Embryonic facial prominence (tissue), 1 donor: ENCODE results near the gene MOB3B.
"Not testable (repeated sequence)": the region's sequence is repeated elsewhere in the genome, so short reads cannot be mapped to it uniquely, and the experiment has no call there.

ENCODE experiments used
- DNase-seq: peaks from one replicate; pipeline ENCODE4 v3.0.0-alpha.2; 2016; ENCODE audit errors: extremely low spot score

Gene MOB3B

DNA sequence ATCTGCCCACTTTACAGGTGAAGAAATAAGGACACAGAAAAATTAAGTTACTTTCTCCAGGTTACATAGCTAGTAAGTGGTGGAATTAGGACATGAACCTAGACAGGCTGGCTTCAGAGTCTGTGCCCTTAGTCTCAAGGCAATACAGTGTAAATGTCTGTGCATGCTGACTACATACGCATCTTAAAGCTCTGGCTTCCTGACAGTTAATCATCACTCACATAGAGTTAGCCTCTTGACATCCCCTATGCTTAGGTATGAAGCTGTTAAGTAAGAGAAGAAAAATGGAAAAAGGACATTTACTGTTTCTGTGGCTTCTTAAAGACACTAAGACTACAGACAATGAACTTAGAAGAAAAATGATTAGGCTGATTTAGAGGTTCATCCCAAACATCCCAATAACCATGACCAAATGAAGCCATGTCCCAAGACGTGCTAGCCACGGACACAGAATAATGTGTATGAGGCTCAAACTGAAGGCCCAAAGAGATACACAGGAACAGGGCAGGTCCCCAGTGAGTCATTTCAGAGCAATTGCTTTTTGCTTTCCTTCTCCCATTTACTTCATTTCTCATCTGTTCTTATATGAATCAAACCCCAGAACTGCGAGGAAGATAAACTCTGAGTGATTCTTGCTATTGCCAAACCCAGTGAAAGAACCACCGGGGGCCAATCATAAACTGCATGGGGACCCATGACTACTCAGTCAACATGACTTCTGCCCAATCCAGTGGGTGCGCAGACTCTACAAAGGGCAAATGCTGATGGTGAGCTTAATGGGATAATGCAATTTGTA, 105.5 kb downstream of the MOB3B start:
- no peak for DNase-seq

DNA sequence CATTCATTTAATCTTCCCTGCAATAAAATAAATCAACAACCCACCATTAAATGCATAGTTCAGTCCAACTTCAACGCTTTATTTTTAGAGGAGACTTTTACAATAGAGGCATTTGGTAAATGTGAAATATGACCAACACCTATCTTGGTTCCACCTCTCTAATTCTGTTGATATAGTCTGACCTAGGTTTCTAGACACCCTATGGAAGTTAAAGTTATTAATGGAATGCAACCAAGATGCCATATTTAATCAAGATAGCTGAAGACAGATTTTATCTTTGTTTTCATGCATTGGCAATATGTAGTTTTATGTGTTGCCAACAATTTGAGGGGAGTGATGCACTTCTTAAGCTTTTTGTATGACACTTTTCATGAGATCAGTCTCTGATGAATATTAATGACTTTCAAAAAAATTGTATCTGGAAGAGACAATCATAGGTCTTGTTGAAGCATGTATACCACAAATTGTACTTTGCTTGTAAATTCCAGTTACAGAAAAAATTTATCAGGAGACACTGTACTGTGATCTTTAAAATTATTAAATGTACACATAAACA, 107.3 kb downstream of the MOB3B start:
- no peak for DNase-seq

DNA sequence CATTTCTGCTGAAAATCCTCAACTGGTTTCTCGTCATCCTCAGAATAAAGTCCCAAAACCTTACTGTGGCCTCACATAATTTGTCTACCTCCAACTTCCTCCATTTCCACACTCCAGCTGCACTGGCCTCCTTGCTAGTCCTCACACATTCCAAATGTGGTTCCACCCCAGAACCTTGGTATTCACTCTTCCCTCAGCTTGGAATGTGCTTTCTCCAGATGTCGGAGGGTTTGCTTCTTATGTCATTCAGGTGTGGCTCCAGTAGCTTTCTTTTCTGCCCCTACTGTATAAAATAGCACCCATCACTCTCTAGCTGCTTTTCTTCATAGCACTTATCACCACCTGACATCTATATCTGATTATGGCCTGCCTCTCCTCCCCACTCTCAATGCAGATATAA, 108.0 kb downstream of the MOB3B start:
- no peak for DNase-seq

DNA sequence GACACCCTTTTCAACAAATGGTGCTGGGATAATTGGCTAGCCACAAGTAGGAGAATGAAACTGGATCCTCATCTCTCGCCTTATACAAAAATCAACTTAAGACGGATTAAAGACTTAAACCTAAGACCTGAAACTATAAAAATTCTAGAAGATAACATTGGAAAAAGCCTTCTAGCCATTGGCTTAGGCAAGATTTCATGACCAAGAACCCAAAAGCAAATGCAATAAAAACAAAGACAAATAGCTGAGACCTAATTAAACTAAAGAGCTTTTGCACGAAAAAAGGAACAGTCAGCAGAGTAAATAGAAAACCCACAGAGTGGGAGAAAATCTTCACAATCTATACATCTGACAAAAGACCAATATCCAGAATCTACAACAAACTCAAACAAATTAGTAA, 110.1 kb downstream of the MOB3B start:
- DNase-seq = not testable (repeated sequence)

DNA sequence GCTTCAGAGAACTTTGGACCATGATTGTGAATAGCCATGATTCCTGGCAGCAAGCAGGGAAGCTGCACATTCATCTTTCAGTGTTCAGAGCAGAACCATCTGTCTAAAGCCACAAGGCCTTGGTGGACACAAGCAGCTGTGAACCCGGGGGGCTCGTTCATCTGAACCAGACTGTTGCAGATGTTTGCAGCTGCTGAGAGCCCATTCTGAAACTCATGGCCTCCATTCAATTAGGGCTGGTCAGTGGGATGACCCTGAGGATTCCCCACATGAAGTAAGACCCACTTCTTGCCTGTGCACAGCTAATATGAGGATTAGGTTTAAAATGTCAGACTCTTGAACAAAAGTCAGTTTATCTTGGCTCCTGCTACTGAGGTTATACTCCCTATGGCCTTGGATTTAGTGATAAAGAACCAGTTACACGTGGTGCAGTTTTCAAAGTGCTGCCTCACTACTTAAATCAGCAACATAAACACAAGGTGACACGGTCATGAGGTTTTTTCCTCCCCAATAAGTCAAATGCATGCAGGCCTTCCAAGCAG, 115.3 kb downstream of the MOB3B start:
- DNase-seq = no peak

DNA sequence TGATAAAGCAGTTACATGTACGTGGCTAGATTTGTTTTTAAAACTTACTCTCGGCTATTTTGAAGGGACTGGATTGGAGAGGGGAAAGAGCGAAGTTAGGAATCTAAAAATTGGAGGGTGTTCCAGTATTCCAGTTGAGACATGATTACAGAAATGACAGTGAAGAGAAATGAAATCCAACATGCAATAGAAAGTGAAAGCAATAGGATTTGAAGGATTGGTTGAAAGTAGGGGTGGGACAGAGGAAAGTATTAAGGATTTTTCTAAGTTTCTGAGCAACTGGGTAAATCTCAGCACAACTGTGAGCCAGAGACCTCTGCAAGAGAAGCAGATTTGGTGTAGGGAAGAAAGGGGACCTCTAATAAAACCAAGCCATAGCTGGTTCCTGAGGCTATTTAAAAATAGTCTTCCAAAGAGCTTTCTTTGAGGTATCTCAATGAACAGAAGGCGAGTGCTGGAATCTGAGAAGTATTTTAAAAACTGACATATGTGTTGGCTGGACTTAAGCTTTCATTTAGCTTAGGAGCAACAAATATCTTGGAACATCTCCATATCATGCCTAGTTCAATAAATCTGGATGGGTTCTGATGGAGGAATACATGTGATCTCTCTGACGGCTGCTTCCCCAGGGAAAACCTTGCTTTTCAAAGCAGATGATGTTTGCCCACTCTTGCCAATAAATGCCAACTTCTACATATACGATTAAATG, 115.9 kb downstream of the MOB3B start:
- peak; percentile 36 for DNase-seq

DNA sequence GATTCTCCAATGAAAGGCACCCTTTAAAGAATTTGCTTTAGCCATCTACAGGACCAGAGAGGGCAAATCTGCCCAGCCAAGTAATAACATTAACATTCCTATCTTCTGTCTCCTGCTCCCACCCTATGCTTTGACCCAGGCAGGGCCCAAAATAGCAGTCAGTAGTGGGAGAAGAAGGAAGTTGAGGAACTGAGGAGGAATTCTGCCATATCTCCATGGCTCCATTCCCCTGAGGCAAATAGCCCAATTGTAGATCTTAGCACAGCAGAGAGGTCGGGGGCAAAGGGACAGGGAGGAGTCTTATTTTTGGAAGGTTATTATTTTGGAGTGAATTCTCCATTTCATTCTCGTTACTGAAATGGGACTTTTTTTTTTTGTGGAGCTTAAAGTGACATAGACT, 116.7 kb downstream of the MOB3B start:
- DNase-seq = no peak

DNA sequence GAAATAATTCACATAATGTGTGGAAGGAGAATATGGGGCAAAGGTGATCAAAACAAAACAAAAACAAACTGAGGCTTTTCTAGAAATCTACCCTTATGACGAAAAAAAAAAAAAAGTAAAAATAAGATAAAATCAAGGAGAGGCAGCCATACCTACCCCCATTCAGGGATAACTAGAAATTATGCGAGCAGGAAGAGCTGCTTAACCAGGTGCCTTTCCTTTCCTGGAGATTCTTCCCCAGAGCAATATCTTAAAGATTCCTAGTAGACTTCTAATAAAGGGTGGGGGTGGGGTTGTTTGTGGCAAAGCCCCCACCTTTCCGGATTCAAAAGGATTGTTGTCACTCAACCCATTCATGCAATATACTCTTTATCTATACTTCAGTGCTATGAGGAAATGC, 117.5 kb downstream of the MOB3B start:
- no peak for DNase-seq

DNA sequence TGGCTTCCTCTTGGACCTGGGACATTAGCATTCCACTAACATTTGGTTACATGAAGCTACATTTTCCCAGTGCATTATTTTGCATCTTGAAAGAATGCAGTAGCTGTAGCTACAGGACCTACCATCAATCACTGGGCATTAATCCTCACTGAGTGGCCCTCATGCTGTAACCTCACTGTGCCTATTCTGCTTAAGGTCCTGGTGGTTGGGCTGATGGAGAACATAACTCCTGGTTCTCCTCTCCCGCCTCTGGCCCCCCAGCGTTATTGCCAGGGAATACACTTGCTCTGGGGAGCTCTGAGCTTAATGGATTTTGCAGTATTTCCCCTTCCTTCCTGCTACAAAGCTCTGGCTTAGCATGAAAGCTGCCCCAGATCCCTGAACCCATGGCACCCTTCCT, 121.1 kb downstream of the MOB3B start:
- no peak for DNase-seq

DNA sequence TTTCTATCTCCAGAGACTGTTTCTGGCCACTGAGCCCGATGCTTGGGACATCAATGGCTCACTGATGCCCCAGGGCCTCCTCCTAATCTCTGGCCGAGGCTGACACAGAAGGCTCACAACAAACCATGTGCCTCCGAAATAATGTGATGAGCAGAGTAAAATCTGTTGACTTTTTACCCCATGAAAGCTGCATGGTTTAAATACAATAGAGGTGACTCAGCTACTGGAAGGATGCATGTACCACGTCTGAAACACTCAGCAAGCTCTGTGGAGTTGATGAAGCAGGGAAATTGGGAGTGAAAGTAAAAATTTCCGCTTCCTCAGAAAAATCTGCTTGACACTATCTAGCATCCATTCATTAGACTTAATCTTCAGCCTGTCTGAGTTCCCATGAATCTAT, 121.6 kb downstream of the MOB3B start:
- DNase-seq = no peak

DNA sequence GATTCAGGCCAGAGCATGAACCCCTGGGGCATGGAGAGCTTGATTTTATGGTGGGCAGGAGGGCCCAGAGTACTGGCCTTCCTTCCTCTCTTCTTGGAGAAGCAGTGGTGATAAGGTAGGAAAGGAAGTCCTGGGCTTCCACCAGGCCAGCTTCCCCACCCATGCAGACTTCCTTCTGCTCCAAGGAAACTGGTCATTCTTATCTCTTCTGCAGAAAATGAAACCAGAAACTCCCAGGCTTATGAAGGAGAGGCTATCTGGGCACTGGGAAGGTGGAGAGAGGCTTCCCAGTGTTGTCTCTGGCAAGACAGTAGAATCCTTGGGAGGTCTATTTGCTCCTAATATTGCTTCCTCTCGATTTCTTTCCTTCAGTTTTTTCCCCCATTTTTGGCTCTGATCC, 122.1 kb downstream of the MOB3B start:
- no peak for DNase-seq

DNA sequence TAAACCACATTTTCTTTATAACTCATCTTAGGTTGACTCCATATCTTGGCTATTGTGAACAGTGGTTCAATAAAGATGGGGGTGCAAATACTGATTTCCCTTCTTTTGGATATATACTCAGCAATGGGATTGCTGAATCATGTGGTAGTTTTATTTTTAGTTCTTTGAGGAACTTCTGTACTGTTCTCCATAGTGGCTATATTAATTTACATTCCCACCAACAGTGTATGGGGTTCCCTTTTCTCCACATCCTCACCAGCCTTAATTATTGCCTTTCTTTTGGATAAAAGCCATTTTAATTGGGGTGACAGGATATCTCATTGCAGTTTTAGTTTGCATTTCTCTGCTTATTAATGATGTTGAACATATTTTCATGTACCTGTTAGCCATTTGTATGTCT, 125.0 kb downstream of the MOB3B start:
- DNase-seq = no peak

DNA sequence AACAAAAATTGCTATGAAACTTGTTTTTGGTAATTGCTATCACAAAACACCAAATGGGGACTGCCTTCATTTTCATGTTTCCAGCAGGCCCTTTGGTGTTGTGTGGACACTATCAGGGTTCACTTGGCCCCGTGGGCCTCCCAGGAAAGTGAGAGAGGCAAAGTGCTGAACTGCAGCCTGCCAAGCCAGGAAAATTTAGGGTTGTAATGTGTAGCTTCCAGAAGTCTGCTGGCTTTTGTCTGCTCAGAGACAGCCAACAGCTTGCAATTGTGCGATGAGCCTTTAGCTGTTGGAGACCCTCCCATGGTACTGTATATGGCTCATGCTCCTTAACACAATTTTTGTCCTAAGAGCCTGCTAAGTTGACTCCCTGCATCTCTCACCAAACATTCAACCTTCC, 127.0 kb downstream of the MOB3B start:
- DNase-seq = no peak

DNA sequence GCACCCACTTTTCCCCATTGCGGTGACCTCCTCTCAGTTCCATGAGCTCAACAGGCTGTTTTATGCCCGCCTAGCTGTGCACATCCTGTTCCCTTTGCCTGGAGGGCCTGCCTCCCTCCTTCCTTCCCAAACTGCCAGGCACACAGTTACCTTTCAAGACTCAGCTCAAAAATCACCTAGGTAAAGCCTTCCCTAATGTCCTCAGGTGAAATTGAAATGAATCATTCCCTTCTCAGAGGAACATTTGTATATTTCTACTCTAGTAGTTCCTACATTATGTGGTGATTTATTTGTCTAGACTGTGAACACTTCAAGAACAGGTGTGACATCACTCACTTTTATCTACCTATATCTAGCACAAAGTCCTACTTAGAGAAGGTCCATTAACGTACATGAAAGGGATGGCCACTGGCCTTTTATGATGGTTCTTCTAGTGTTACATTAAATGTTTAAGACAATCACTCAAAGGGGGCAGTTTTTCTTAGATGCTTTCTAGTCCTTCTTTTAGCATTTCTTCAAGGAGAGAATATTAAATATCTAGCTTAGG, 129.2 kb downstream of the MOB3B start:
- DNase-seq = no peak

DNA sequence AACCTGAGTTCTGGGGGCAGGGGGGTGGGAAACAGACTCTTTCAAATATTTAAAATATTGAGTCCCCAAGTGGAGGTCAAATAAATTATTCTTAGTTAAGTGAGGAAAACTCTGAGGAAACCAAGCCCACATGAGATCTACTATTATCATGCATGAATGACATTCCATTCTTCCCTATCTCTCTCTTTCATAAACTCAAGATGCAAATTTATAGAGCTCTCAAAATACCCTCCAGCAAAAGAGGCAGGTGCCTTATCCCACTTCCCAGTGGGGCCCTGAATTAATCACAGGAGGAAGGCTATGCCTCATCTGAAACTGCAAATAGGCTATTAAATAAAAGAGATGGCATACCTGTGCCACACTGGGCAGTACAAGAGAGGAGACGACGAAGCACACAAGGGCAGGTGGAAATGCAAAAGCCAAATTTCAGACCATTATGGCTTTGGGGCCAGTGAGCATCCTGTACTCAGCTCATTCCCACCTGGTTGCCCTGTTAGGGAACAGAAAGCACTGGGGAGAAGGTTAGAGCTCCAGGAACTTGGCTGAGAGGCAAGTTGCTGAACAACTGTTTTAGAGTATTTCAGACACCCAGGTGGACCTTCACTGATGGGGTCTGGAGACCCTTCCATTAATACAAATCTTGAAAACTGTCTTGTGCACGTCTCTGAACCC, 130.5 kb downstream of the MOB3B start:
- DNase-seq = no peak

DNA sequence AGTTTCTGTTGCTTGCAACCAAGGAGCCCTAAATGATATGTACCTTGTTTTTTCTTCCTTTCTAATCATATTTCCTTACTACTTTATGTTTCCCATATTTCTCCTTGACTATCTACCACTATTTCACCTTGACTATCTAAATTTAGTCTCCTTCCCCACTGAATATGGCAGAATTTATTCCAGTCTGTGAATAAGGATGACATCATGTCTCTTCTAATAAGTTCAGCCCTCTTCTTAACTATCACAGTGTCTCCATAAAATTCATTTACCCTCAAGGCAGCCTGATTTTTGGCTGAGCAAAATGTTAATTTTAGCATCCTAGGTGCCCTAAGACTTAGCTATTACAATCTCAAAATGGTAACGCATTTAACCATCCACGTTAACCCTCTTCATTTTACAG, 133.1 kb downstream of the MOB3B start:
- no peak for DNase-seq

DNA sequence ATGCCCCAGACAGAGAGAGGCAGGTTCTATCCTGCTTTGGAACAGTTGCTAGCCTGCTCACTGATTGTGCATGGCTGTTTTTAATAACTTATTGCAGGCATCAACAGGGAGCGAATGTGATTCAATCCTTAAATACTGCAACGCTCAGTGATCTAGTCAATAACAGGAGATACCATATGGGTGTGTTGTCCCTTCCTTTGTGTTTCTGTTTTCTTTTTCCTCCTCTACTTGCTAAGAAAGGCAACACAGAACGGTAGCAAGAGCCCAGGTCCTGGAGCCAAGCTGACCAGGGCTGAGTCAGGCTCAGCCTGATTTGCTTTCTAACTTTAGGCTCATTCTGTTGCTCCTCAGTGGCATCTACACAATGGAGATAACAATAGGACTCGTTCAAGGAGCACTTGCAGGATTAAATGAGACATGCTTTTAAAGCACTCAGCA, 134.1 kb downstream of the MOB3B start:
- DNase-seq = no peak

DNA sequence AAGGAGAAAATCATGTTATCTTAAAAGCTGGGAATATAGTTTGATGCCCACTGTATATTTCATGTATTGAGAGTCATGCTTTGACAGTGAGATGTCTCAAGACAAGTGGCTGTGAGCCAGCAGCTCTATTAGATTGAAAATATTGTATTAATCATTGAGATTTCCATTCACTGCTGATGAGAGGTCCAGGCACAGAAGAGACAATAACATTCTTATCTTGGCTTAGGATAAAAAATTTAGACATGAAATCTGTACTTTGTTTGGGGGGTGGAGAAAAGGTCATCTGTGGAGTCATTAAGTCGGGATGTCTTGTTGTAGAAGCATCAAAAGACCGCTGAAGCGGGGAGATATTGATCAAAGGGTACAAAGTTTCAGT, 134.8 kb downstream of the MOB3B start:
- DNase-seq = no peak

DNA sequence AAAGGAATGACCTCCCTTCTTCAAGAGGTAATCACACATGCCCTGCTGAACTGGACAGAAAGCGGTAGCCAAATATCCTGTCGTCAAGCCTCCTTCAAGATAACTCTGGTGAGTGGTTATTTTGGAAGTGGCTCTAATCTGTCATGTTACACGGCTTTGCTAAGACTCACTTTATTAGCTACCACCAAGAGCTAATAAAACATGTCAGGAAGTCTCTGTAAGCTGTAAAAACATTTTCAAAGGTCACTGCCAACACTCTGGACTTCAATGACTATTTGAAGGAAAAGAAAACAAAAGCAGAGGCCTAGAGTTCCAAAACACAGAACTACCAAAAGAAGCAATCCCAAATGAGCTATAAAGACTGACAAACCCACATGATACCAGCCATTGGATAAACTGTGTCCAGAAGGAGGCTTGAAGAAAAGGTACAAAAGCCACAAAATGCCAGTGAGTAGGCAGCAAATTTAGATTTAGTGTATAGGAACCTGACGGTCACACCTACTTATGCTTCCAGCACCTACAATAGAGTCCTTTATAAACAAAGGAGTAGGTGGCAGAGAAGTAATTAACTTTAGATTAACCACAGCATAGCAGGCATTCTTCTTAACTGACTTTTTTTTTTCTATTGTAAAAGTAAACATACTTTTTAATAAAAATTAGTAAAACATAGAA, 135.3 kb downstream of the MOB3B start:
- DNase-seq = no peak

DNA sequence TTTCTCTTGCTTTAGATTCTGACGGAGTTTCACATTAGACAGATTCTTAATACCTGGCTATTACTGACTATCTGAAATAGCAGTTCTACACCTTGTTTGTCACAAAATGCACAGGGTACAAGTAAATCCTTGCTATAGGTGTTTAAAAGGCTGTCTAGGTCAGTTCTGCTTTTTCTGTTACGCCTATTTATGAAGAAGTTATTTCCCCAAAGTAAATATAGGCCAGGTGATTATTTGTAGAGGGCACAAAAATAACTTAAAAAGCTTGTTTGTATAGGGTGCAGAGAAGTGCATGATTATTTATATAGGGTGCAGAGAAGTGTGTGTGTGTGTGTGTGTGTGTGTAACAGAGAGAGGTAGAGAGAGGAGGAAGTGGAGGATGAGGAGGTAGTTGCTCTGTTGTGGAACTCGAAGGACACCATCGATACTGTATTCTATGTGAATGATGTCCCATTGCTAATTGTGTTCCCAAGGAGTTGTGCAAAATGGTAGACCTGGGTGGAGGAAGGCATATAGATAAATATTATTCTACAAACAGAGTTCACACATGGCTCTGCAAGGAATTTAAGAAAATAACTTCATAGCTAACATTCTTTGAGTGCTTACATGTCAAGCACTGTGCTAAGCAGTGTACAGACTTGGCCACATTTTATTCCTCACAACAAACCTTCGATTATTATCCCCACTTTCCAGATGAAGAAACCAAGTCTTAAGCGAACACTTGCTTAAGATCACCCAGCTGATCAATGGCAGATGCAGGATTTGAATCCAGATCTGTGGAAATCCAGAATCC, 136.4 kb downstream of the MOB3B start:
- DNase-seq = no peak

DNA sequence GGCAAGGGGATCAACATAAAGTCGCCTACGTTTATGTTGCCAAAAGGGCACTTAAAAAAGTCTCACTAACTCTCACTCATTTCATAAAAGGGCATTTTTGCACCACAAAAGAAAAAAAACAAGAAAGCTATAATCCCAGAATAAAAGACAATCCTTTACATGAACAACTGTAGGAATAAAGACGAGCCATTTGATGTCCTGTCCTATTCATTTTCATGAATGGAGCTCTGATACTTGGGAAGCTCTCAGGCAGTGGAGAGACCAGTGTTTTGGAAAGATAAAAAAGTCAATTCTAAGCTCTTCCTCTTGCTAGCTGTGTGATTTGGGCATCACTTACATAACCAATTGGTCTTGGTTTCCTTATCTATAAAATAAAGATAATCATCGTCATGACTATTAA, 137.2 kb downstream of the MOB3B start:
- DNase-seq = no peak
